HepG2 (cell line): ENCODE data around the gene IGFLR1. TPM values are rescaled to one million over a fixed set of nuclear protein-coding genes. Genes with fewer than 3 reads are reported as not detected.
A peak's percentile ranks its signal among the peaks of the same experiment; 100 is the strongest.

ENCODE experiments used
- AKAP8 ChIP-seq: sonication (generic); formaldehyde crosslinking; IDR thresholded peaks from 2 replicates; pipeline ENCODE4 v1.5.1; 2020; ENCODE audit warnings: mild to moderate bottlenecking, missing genetic modification reagents
- ARID5B ChIP-seq: IDR thresholded peaks from 2 replicates; pipeline ENCODE4 v1.4.0; 2020; ENCODE audit warnings: mild to moderate bottlenecking, missing genetic modification reagents
- HNF4G ChIP-seq, 2 experiments: sonication (generic) in 1 of 2; formaldehyde crosslinking in 1 of 2; IDR thresholded peaks; 2 replicates each; pipeline versions ENCODE4 v1.4.0 to v1.6.1; 2011 to 2020; ENCODE audit warnings: borderline replicate concordance in 2 of 2, low read depth in 2 of 2, mild to moderate bottlenecking in 2 of 2, low read length in 1 of 2, missing genetic modification reagents in 1 of 2, moderate library complexity in 1 of 2
- MIXL1 ChIP-seq: IDR thresholded peaks from 2 replicates; pipeline ENCODE4 v1.6.1; 2016
- NONO ChIP-seq, 2 experiments: fragments of 450-650 bp in 1 of 2; sonication (generic) in 1 of 2; formaldehyde crosslinking in 1 of 2; IDR thresholded peaks in 1 of 2; conservative IDR thresholded peaks in 1 of 2; 2 replicates each; pipeline versions ENCODE4 v1.6.1 to v1.8.0; 2017 to 2022; ENCODE audit warnings: mild to moderate bottlenecking in 1 of 2, missing genetic modification reagents in 1 of 2, moderate library complexity in 1 of 2
- NR2F6 ChIP-seq, 2 experiments: IDR thresholded peaks; 2 replicates each; pipeline ENCODE4 v1.6.1; 2016; ENCODE audit warnings: antibody characterized with exemption in 1 of 2, mild to moderate bottlenecking in 1 of 2
- RARA ChIP-seq: IDR thresholded peaks from 2 replicates; pipeline ENCODE4 v1.6.1; 2016; ENCODE audit warnings: missing genetic modification reagents, missing compliant biosample characterization
- RXRA ChIP-seq: sonication (generic); formaldehyde crosslinking; IDR thresholded peaks from 2 replicates; pipeline ENCODE4 v1.5.1; 2020; ENCODE audit warnings: missing genetic modification reagents
- RXRB ChIP-seq: IDR thresholded peaks from 2 replicates; pipeline ENCODE4 v1.6.1; 2016; ENCODE audit warnings: borderline replicate concordance, missing genetic modification reagents, missing compliant biosample characterization
- THAP11 ChIP-seq: IDR thresholded peaks from 2 replicates; pipeline ENCODE4 v1.6.1; 2016; ENCODE audit warnings: missing biosample characterization, missing genetic modification reagents
- ZNF260 ChIP-seq: sonication (generic); formaldehyde crosslinking; IDR thresholded peaks from 2 replicates; pipeline ENCODE4 v1.4.0; 2020; ENCODE audit warnings: missing genetic modification reagents, low read depth, mild to moderate bottlenecking, borderline replicate concordance
- ZNF281 ChIP-seq: sonication (generic); formaldehyde crosslinking; IDR thresholded peaks from 2 replicates; pipeline ENCODE4 v1.4.0; 2020; ENCODE audit warnings: missing genetic modification reagents, borderline replicate concordance
- ZNF446 ChIP-seq: sonication (generic); formaldehyde crosslinking; IDR thresholded peaks from 2 replicates; pipeline ENCODE4 v1.5.0; 2020; ENCODE audit warnings: mild to moderate bottlenecking, missing genetic modification reagents
- ZNF746 ChIP-seq: sonication (generic); formaldehyde crosslinking; IDR thresholded peaks from 2 replicates; pipeline ENCODE4 v1.8.0; 2022; ENCODE audit warnings: mild to moderate bottlenecking, missing genetic modification reagents
- ZXDC ChIP-seq: sonication (generic); formaldehyde crosslinking; IDR thresholded peaks from 2 replicates; pipeline ENCODE4 v1.5.0; 2020; ENCODE audit warnings: mild to moderate bottlenecking, missing genetic modification reagents
- polyA plus RNA-seq, 8 experiments: library from polyadenylated mRNA; depleted of rRNA in 3 of 8; stranded (reverse) in 7 of 8; unstranded in 1 of 8; fragments of >200 nt; fragmentation: Illumina TruSeq in 4 of 8; extraction: Trizol in 4 of 8; gene quantifications; 2 replicates each; pipeline versions ENCODE4 v1.2.1 to v1.2.3, GENCODE V29; 2011 to 2016; ENCODE audit warnings: low read depth in 4 of 8, missing spikeins in 1 of 8, mixed read lengths in 1 of 8; ENCODE audit not compliant: insufficient read depth in 1 of 8
- total RNA-seq, 5 experiments: library from RNA; depleted of rRNA; stranded (reverse); fragments of >200 nt; fragmentation: Illumina TruSeq; extraction: Trizol; gene quantifications; 2 replicates each; pipeline ENCODE4 v1.2.3, GENCODE V29; 2016; ENCODE audit warnings: low read depth in 1 of 5

IGFLR1 gene
- total and polyA plus RNA-seq, 2 of the 13 experiments (the other 11 are each of a cell fraction or from before 2014, with no cell fraction given) = 5.4 to 8.9 TPM

- TF ChIP-seq RXRA (CRISPR knock-in tag) (peak; percentile 47; the same call in 1 of the 2 replicates), NR2F6 (IDR thresholded peaks at IDR 0.05) (peak; percentile 79), NR2F6 (CRISPR knock-in tag; IDR thresholded peaks at IDR 0.05) (peak; percentile 83), ZNF281 (CRISPR knock-in tag) (no peak), ZNF446 (no peak), NONO (IDR thresholded peaks at IDR 0.05) (no peak), NONO (CRISPR knock-in tag; conservative IDR thresholded peaks at IDR 0.05) (no peak), MIXL1 (CRISPR knock-in tag) (no peak), ARID5B (CRISPR knock-in tag) (no peak), RXRB (peak; percentile 45; the same call in 1 of the 2 replicates), HNF4G (IDR thresholded peaks at IDR 0.05; ENCODE audit: borderline replicate concordance, low read depth, low read length) (peak; percentile 63; the same call in 1 of the 2 replicates), HNF4G (CRISPR knock-in tag; IDR thresholded peaks at IDR 0.05; ENCODE audit: borderline replicate concordance, low read depth) (peak; percentile 66; the same call in 1 of the 2 replicates), ZNF746 (no peak), RARA (CRISPR knock-in tag) (peak; percentile 76), ZXDC (CRISPR knock-in tag) (no peak), ZNF260 (CRISPR knock-in tag) (no peak), AKAP8 (CRISPR knock-in tag) (no peak), THAP11 (CRISPR knock-in tag) (peak; percentile 61; the same call in 1 of the 2 replicates)
Measured at GRCh38 chr19:35783469-35784434, 41.5 kb upstream of the IGFLR1 start (continued).
